GM23338 (cell line): Measurements from ENCODE around the gene CEP295NL. TPM values are rescaled to one million over a fixed set of nuclear protein-coding genes. Genes with fewer than 3 reads are reported as not detected.

Experiments
- ATAC-seq: fragments of 200-7000 bp; cut with Tn5 transposase; 3 replicates; pipeline ENCODE4 v1.9.1; 2020
- DNase-seq: peaks from one replicate; pipeline ENCODE4 v3.0.0-alpha.2; 2015; ENCODE audit warnings: low spot score
- H2AFZ ChIP-seq: fragments of 200-600 bp; sonication (generic); 2 replicates; pipeline ENCODE4 v1.8.0; 2016; ENCODE audit warnings: antibody characterized with exemption, mild to moderate bottlenecking, moderate library complexity
- H3F3A ChIP-seq: fragments of 200-600 bp; sonication (generic); replicated peaks from 2 replicates; pipeline ENCODE4 v1.8.0; 2017; ENCODE audit warnings: antibody characterized with exemption, mixed run types, low read depth
- H3K27ac ChIP-seq: fragments of 200-600 bp; sonication (generic); 2 replicates; pipeline ENCODE4 v1.6.1; 2016; ENCODE audit warnings: low read depth
- H3K27me3 ChIP-seq: fragments of 200-600 bp; sonication (generic); 2 replicates; pipeline ENCODE4 v1.8.0; 2016; ENCODE audit warnings: mild to moderate bottlenecking, mixed run types, moderate library complexity; ENCODE audit not compliant: insufficient read depth
- H3K36me3 ChIP-seq: fragments of 200-600 bp; sonication (generic); 2 replicates; pipeline ENCODE4 v1.8.0; 2016; ENCODE audit warnings: mild to moderate bottlenecking; ENCODE audit not compliant: insufficient read depth
- H3K4me1 ChIP-seq: fragments of 200-600 bp; sonication (generic); 2 replicates; pipeline ENCODE4 v1.8.0; 2016; ENCODE audit warnings: mild to moderate bottlenecking, moderate library complexity; ENCODE audit not compliant: insufficient read depth
- H3K4me2 ChIP-seq: fragments of 200-600 bp; sonication (generic); 2 replicates; pipeline ENCODE4 v1.7.1; 2017; ENCODE audit warnings: mixed run types
- H3K4me3 ChIP-seq: fragments of 200-600 bp; sonication (generic); 2 replicates; pipeline ENCODE4 v1.6.1; 2016; ENCODE audit warnings: mixed run types
- H3K79me2 ChIP-seq: fragments of 200-600 bp; sonication (generic); replicated peaks from 2 replicates; pipeline ENCODE4 v1.8.0; 2017; ENCODE audit warnings: mild to moderate bottlenecking; ENCODE audit not compliant: insufficient read depth
- H3K9me2 ChIP-seq: fragments of 200-600 bp; sonication (generic); 2 replicates; pipeline ENCODE4 v1.8.0; 2017; ENCODE audit not compliant: insufficient read depth
- H4K20me1 ChIP-seq: fragments of 200-600 bp; sonication (generic); replicated peaks from 2 replicates; pipeline ENCODE4 v1.8.0; 2017; ENCODE audit warnings: mild to moderate bottlenecking; ENCODE audit not compliant: insufficient read depth
- H3K27ac Mint-ChIP-seq: 2 replicates; pipeline ENCODE4 v1.8.0; 2020; ENCODE audit warnings: inconsistent platforms, mild to moderate bottlenecking, moderate library complexity, mixed read lengths
- H3K27me3 Mint-ChIP-seq: 3 replicates; pipeline ENCODE4 v1.8.0; 2022; ENCODE audit warnings: low read depth, mild to moderate bottlenecking, moderate library complexity, mixed read lengths, inconsistent platforms; ENCODE audit not compliant: insufficient read depth, poor library complexity
- H3K36me3 Mint-ChIP-seq: 3 replicates; pipeline ENCODE4 v1.8.0; 2021; ENCODE audit warnings: low read depth, mild to moderate bottlenecking, inconsistent platforms, moderate library complexity, mixed read lengths
- H3K4me1 Mint-ChIP-seq: 3 replicates; pipeline ENCODE4 v1.8.0; 2020; ENCODE audit warnings: mild to moderate bottlenecking, inconsistent platforms, mixed read lengths
- H3K4me3 Mint-ChIP-seq: 3 replicates; pipeline ENCODE4 v1.8.0; 2021; ENCODE audit warnings: moderate library complexity, mild to moderate bottlenecking, inconsistent platforms, mixed read lengths
- H3K9me3 Mint-ChIP-seq: 3 replicates; pipeline ENCODE4 v1.8.0; 2020; ENCODE audit warnings: moderate library complexity, mild to moderate bottlenecking, inconsistent platforms, mixed read lengths
- EZH2 ChIP-seq: fragments of 200-600 bp; sonication (generic); IDR thresholded peaks from one replicate; pipeline ENCODE4 v1.8.0; 2017; ENCODE audit warnings: antibody characterized with exemption, mild to moderate bottlenecking, low read depth; ENCODE audit not compliant: unreplicated experiment
- POLR2AphosphoS5 ChIP-seq: IDR thresholded peaks from 2 replicates; pipeline ENCODE4 v1.6.1; 2016; ENCODE audit warnings: antibody characterized with exemption, low read depth
- ZNF114 ChIP-seq: fragments of 250-450 bp; sonication (Bioruptor Pico); IDR thresholded peaks from 2 replicates; pipeline ENCODE4 v1.5.0; 2020; ENCODE audit warnings: mild to moderate bottlenecking, moderate library complexity
- ZNF331 ChIP-seq: fragments of 250-450 bp; sonication (Bioruptor Pico); IDR thresholded peaks from 2 replicates; pipeline ENCODE4 v1.5.0; 2020; ENCODE audit warnings: low read depth, mild to moderate bottlenecking, moderate library complexity
- polyA plus RNA-seq: library from polyadenylated mRNA; unstranded; fragments of >200 nt; fragmentation: Nextera tagmentation; extraction: Ambion mirVana; gene quantifications from 2 replicates; pipeline ENCODE4 v1.2.1, GENCODE V29; 2016
- total RNA-seq: library from RNA; depleted of rRNA; stranded (reverse); fragments of >200 nt; shearing (Covaris generic); gene quantifications from 2 replicates; pipeline ENCODE4 v1.2.3, GENCODE V29; 2014
- TF ChIP-seq, protein P1 (sequence below): fragments of 250-450 bp; sonication (Bioruptor Pico); IDR thresholded peaks from 2 replicates; pipeline ENCODE4 v1.5.0; 2020; ENCODE audit warnings: mild to moderate bottlenecking, moderate library complexity
- TF ChIP-seq, protein P2 (sequence below): IDR thresholded peaks from 2 replicates; pipeline ENCODE4 v1.6.1; 2016; ENCODE audit warnings: antibody characterized with exemption

The CEP295NL gene
- total and polyA plus RNA-seq, 2 experiments from 2014 or later: 0.69 TPM; not detected in 1

DNA sequence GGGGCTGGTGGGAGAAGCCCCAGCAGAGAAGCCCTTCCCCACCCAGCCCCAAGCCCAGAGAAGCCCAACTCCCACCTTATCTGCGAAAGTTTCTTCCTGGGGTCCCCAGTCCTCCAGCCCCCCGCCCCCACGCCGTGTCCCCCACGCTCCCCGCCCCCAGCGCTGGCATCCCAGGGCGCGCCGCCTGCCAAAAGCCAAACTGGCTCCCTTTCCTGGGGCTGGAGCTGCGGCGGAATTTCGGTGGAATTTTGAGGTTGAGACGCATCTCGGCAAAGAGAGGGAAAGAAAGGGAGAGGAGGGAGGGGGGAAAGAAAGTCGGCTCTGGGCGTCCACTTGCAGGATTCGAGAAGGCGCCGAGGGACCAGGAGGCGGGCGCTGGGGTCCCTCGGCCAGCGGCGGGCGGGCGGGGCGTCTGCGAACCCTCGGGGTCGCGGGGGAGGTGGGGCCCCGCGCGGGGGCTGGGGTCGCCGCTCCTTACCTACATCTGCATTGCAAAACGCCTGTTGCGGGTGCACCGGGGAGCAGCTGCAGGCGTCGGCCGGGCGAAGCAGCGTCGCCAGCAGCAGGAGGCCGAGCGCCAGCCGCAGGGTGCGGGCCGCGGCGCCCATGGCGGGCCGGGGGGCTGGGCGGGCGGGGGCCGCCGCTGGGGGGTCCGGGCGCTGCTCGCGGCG, 21.6 kb upstream of the CEP295NL start:
- Histone ChIP-seq H3K27ac (no peak overlapping the region), H3K4me3 (peak overlapping the region; percentile 75), H3F3A (0 out of 2 replicates have a peak, but pooled peaks cover 3% of the 10 kb centered on the region), H3K9me2 (no peaks in the 10 kb centered on the region), H3K4me1 (peaks cover 13% of the 10 kb centered on the region), H3K36me3 (0 out of 2 replicates have a peak, but pooled peaks cover 3% of the 10 kb centered on the region), H2AFZ (peak overlapping the region; percentile 47; the same call in 1 of the 2 replicates), H4K20me1 (peaks cover 17% of the 10 kb centered on the region), H3K79me2 (peaks cover 38% of the 10 kb centered on the region), H3K4me2 (peak overlapping the region; percentile 97), H3K27me3 (no peaks in the 10 kb centered on the region)
- DNase-seq: peak; percentile 81
- no peaks in the 10 kb centered on the region for H3K9me3 Mint-ChIP-seq
- ATAC-seq: peak; percentile 13
- no peak overlapping the region for H3K27ac Mint-ChIP-seq
- H3K4me1 Mint-ChIP-seq: peaks cover 30% of the 10 kb centered on the region
- no peaks in the 10 kb centered on the region; the same call in 2 of the 3 replicates for H3K36me3 Mint-ChIP-seq
- H3K4me3 Mint-ChIP-seq: peak overlapping the region; percentile 73
- H3K27me3 Mint-ChIP-seq: peaks cover 11% of the 10 kb centered on the region
- TF ChIP-seq, protein P1, sequence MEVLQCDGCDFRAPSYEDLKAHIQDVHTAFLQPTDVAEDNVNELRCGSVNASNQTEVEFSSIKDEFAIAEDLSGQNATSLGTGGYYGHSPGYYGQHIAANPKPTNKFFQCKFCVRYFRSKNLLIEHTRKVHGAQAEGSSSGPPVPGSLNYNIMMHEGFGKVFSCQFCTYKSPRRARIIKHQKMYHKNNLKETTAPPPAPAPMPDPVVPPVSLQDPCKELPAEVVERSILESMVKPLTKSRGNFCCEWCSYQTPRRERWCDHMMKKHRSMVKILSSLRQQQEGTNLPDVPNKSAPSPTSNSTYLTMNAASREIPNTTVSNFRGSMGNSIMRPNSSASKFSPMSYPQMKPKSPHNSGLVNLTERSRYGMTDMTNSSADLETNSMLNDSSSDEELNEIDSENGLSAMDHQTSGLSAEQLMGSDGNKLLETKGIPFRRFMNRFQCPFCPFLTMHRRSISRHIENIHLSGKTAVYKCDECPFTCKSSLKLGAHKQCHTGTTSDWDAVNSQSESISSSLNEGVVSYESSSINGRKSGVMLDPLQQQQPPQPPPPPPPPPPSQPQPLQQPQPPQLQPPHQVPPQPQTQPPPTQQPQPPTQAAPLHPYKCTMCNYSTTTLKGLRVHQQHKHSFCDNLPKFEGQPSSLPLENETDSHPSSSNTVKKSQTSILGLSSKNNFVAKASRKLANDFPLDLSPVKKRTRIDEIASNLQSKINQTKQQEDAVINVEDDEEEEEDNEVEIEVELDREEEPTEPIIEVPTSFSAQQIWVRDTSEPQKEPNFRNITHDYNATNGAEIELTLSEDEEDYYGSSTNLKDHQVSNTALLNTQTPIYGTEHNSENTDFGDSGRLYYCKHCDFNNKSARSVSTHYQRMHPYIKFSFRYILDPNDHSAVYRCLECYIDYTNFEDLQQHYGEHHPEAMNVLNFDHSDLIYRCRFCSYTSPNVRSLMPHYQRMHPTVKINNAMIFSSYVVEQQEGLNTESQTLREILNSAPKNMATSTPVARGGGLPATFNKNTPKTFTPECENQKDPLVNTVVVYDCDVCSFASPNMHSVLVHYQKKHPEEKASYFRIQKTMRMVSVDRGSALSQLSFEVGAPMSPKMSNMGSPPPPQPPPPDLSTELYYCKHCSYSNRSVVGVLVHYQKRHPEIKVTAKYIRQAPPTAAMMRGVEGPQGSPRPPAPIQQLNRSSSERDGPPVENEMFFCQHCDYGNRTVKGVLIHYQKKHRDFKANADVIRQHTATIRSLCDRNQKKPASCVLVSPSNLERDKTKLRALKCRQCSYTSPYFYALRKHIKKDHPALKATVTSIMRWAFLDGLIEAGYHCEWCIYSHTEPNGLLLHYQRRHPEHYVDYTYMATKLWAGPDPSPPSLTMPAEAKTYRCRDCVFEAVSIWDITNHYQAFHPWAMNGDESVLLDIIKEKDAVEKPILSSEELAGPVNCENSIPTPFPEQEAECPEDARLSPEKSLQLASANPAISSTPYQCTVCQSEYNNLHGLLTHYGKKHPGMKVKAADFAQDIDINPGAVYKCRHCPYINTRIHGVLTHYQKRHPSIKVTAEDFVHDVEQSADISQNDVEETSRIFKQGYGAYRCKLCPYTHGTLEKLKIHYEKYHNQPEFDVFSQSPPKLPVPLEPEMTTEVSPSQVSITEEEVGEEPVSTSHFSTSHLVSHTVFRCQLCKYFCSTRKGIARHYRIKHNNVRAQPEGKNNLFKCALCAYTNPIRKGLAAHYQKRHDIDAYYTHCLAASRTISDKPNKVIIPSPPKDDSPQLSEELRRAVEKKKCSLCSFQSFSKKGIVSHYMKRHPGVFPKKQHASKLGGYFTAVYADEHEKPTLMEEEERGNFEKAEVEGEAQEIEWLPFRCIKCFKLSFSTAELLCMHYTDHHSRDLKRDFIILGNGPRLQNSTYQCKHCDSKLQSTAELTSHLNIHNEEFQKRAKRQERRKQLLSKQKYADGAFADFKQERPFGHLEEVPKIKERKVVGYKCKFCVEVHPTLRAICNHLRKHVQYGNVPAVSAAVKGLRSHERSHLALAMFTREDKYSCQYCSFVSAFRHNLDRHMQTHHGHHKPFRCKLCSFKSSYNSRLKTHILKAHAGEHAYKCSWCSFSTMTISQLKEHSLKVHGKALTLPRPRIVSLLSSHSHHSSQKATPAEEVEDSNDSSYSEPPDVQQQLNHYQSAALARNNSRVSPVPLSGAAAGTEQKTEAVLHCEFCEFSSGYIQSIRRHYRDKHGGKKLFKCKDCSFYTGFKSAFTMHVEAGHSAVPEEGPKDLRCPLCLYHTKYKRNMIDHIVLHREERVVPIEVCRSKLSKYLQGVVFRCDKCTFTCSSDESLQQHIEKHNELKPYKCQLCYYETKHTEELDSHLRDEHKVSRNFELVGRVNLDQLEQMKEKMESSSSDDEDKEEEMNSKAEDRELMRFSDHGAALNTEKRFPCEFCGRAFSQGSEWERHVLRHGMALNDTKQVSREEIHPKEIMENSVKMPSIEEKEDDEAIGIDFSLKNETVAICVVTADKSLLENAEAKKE: no peak
- TF ChIP-seq POLR2AphosphoS5 (no peak), ZNF331 (CRISPR knock-in tag) (no peak), ZNF114 (CRISPR knock-in tag) (no peak), EZH2 (no peak)
- TF ChIP-seq, protein P2, sequence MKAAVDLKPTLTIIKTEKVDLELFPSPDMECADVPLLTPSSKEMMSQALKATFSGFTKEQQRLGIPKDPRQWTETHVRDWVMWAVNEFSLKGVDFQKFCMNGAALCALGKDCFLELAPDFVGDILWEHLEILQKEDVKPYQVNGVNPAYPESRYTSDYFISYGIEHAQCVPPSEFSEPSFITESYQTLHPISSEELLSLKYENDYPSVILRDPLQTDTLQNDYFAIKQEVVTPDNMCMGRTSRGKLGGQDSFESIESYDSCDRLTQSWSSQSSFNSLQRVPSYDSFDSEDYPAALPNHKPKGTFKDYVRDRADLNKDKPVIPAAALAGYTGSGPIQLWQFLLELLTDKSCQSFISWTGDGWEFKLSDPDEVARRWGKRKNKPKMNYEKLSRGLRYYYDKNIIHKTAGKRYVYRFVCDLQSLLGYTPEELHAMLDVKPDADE: no peak
